ENCODE results near the gene SRPK2. TPM values are rescaled to one million over a fixed set of nuclear protein-coding genes. Genes with fewer than 3 reads are reported as not detected.
"Not testable (repeated sequence)": the region's sequence is repeated elsewhere in the genome, so short reads cannot be mapped to it uniquely, and the experiment has no call there.

The SRPK2 gene
- total and polyA plus RNA-seq, 7 donors = 12.0 to 57.6 (median 42.9) TPM

- Histone ChIP-seq H3K4me3 (no peak overlapping the region), H3K9me3 (no peaks in the 10 kb centered on the region), H3K27ac (no peak overlapping the region), H3K27me3 (no peaks in the 10 kb centered on the region), H3K36me3 (no peaks in the 10 kb centered on the region), H3K4me1 (no peaks in the 10 kb centered on the region)
- intact Hi-C loops (cut with DNase I) = loop anchor here (10.0 kb wide), 1 partner anchor 269 kb away; no protein-coding TSS in a partner anchor
- TF ChIP-seq EP300 (IDR thresholded peaks at IDR 0.05) (no peak), POLR2A (IDR thresholded peaks at IDR 0.05) (no peak), POLR2AphosphoS5 (IDR thresholded peaks at IDR 0.05) (no peak)
- TF ChIP-seq, protein P1, sequence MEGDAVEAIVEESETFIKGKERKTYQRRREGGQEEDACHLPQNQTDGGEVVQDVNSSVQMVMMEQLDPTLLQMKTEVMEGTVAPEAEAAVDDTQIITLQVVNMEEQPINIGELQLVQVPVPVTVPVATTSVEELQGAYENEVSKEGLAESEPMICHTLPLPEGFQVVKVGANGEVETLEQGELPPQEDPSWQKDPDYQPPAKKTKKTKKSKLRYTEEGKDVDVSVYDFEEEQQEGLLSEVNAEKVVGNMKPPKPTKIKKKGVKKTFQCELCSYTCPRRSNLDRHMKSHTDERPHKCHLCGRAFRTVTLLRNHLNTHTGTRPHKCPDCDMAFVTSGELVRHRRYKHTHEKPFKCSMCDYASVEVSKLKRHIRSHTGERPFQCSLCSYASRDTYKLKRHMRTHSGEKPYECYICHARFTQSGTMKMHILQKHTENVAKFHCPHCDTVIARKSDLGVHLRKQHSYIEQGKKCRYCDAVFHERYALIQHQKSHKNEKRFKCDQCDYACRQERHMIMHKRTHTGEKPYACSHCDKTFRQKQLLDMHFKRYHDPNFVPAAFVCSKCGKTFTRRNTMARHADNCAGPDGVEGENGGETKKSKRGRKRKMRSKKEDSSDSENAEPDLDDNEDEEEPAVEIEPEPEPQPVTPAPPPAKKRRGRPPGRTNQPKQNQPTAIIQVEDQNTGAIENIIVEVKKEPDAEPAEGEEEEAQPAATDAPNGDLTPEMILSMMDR (IDR thresholded peaks at IDR 0.05) = no peak
- WGBS, 2 donors = 98 to 99% methylated on average over 2 of the region's 2 CpGs
- no peak for DNase-seq
These were observed 35.3 kb upstream of the SRPK2 start for GRCh38 chr7:105423987-105424386.

DNA sequence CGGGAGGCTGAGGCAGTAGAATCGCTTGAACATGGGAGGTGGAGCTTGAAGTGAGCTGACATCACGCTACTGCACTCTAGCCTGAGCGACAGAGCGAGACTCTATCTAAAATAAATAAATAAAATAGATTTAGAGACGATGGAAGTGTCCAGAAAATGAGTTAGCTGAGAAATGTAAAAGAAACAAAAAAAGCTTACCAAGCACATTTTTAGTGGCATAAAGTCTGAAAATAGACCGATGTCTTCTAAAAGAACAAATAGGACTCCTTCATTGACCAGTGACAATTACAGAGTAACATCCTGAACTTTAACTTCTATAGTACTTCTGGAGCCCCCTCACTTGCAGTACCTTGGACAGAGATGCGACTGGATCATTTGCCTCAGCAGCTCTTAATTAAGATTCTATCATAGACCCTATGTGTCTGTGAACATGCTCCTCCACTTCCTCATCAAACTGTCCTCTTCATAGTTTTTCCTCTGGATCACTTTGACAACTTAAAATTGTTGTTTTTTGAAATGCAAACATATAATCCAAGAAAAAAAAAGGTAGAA is 25.2 kb upstream of the SRPK2 start:
- Histone ChIP-seq H3K4me1 (no peaks in the 10 kb centered on the region), H3K4me3 (no peak overlapping the region), H3K36me3 (no peaks in the 10 kb centered on the region), H3K27ac (no peak overlapping the region), H3K9me3 (no peaks in the 10 kb centered on the region), H3K27me3 (no peaks in the 10 kb centered on the region)
- intact Hi-C loops (cut with DNase I) = no loop called here
- no peak for TF ChIP-seq EP300 (IDR thresholded peaks at IDR 0.05)
- TF ChIP-seq, protein P1 (IDR thresholded peaks at IDR 0.05) = no peak
- no peak for TF ChIP-seq POLR2AphosphoS5 (IDR thresholded peaks at IDR 0.05)
- TF ChIP-seq POLR2A (IDR thresholded peaks at IDR 0.05) = no peak
- 87 to 88% methylated on average over 8 of the region's 8 CpGs for WGBS, 2 donors
- no peak for DNase-seq

DNA sequence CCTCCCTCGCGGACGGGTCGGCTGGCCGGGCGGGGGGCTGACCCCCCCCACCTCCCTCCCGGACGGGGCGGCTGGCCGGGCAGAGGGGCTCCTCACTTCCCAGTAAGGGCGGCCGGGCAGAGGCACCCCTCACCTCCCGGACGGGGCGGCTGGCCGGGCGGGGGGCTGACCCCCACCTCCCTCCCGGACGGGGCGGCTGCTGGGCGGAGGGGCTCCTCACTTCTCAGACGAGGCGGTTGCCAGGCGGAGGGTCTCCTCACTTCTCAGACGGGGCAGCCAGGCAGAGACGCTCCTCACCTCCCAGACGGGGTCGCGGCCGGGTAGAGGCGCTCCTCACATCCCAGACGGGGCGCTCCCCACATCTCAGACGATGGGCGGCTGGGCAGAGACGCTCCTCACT is 22.1 kb upstream of the SRPK2 start:
- H3K4me3 ChIP-seq; DNase-seq; H3K36me3 ChIP-seq; H3K27me3 ChIP-seq; H3K27ac ChIP-seq; intact Hi-C loops (cut with DNase I); H3K4me1 ChIP-seq; H3K9me3 ChIP-seq: not testable (repeated sequence)
- WGBS, 2 donors = 96 to 97% methylated on average over 36 of the region's 36 CpGs

DNA sequence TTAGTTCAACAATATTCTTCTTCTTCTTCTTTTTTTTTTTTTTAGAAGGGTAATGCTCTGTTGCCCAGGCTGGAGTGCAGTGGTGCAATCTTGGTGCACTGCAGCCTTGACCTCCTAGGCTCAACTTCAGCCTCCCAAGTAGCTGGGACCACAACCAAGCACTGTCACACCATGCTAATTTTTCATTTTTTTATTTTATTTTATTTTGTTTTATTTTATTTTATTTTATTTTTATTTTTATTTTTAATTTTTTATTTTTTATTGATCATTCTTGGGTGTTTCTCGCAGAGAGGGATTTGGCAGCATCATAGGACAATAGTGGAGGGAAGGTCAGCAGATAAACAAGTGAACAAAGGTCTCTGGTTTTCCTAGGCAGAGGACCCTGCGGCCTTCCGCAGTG is 21.1 kb upstream of the SRPK2 start:
- H3K36me3 ChIP-seq; H3K4me1 ChIP-seq; H3K27me3 ChIP-seq; H3K9me3 ChIP-seq; DNase-seq; intact Hi-C loops (cut with DNase I); H3K27ac ChIP-seq; H3K4me3 ChIP-seq: not testable (repeated sequence)
- 80 to 84% methylated on average over 2 of the region's 3 CpGs for WGBS, 2 donors

DNA sequence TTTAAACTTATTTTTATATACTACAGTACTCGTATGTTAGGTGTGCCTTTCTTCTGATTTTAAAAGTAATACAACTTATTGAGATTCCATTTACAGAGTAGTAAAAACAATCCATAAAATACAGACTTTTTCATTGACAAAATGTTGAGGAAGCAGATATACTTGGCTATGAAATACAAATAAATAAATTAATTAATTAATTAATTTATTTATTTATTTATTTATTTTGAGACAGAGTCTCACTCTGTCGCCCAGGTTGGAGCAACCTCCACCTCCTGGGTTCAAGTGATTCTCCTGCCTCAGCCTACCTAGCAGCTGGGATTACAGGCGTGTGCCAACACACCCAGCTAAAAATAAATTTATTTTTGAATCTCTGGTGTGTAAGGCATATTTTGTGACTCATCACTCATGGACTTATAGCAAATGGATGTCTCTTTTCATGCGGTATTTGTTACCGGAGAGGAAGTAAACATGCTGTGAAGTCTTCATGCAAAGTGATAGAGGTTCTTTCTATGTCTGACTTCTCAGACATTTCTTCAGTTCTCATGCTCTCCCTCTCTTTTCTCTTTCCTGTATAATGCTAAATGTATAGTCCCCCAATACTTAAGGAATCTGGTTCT is 20.2 kb upstream of the SRPK2 start:
- no peaks in the 10 kb centered on the region for H3K27me3 ChIP-seq
- H3K9me3 ChIP-seq = no peaks in the 10 kb centered on the region
- 88 to 91% methylated on average over 5 of the region's 5 CpGs for WGBS, 2 donors
- TF ChIP-seq, protein P1 (IDR thresholded peaks at IDR 0.05) = no peak
- TF ChIP-seq EP300 (IDR thresholded peaks at IDR 0.05) (no peak), POLR2AphosphoS5 (IDR thresholded peaks at IDR 0.05) (no peak), POLR2A (IDR thresholded peaks at IDR 0.05) (no peak)
- DNase-seq = no peak
- no peaks in the 10 kb centered on the region for H3K4me1 ChIP-seq
- H3K27ac ChIP-seq = no peak overlapping the region
- intact Hi-C loops (cut with DNase I) = no loop called here
- no peak overlapping the region for H3K4me3 ChIP-seq
- H3K36me3 ChIP-seq = no peaks in the 10 kb centered on the region

DNA sequence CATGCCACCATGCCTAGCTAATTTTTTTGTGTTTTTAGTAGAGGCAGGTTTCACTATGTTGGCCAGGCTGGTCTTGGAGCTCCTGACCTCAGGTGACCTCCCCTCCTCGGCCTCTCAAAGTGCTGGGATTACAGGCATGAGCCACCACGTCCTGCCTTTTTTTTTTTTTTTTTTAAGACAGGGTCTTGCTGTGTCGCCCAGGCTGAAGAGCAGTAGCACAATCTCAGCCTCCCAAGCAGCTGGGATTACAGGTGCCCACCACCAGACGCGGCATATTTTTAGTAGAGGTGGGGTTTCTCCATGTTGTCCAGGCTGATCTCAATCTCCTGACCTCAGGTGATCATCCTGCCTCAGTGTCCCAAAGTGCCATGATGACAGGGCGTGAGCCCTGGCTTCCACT is 14.4 kb upstream of the SRPK2 start:
- TF ChIP-seq POLR2AphosphoS5 (IDR thresholded peaks at IDR 0.05) = no peak
- TF ChIP-seq EP300 (IDR thresholded peaks at IDR 0.05) = no peak
- TF ChIP-seq, protein P1 (IDR thresholded peaks at IDR 0.05) = no peak
- TF ChIP-seq POLR2A (IDR thresholded peaks at IDR 0.05) = no peak
- H3K27me3 ChIP-seq = no peaks in the 10 kb centered on the region
- H3K27ac ChIP-seq = no peak overlapping the region
- no peaks in the 10 kb centered on the region for H3K36me3 ChIP-seq
- intact Hi-C loops (cut with DNase I) = no loop called here
- no peaks in the 10 kb centered on the region for H3K4me1 ChIP-seq
- no peaks in the 10 kb centered on the region for H3K9me3 ChIP-seq
- no peak for DNase-seq
- H3K4me3 ChIP-seq = no peak overlapping the region
- WGBS, 2 donors = 83 to 88% methylated on average over 6 of the region's 6 CpGs

Measured in sigmoid colon (tissue), 7 donors.